Panc1 (cell line): ENCODE results near the gene DENND1B. TPM values are rescaled to one million over a fixed set of nuclear protein-coding genes. Genes with fewer than 3 reads are reported as not detected.

Experiments
- ATAC-seq: fragments of 200-7000 bp; cut with Tn5 transposase; 2 replicates; pipeline ENCODE4 v1.9.1; 2020; ENCODE audit warnings: mild to moderate bottlenecking, moderate library complexity
- BruUV-seq: library from RNA; stranded (reverse); fragments of 400-500 nt; replicated peaks from 2 replicates; lab custom pipeline; 2021; lab: Mats Ljungman, UMichigan
- CTCF ChIA-PET: fragments of 300-600 bp; sonication (Branson Sonifier 250); formaldehyde crosslinking; loops from one replicate; lab custom pipeline; 2022; ENCODE audit warnings: antibody characterized with exemption; lab: Charles Lee
- POLR2A ChIA-PET: fragments of 300-600 bp; sonication (Branson Sonifier 250); formaldehyde crosslinking; loops from one replicate; lab custom pipeline; 2022; ENCODE audit warnings: antibody characterized with exemption; lab: Charles Lee
- DNase-seq: peaks from one replicate; pipeline ENCODE4 v3.0.0-alpha.2; 2010; ENCODE audit warnings: low read depth, low spot score
- H3K27ac ChIP-seq: 2 replicates; pipeline ENCODE4 v1.5.1; 2011; ENCODE audit warnings: mild to moderate bottlenecking, low read length, inconsistent platforms
- H3K27me3 ChIP-seq: fragments of 200-500 bp; sonication (Bioruptor generic); 2 replicates; pipeline ENCODE4 v1.6.0; 2014; ENCODE audit warnings: low read length, inconsistent platforms; ENCODE audit not compliant: control insufficient read depth, insufficient read depth
- H3K36me3 ChIP-seq: fragments of 200-500 bp; sonication (Bioruptor generic); 2 replicates; pipeline ENCODE4 v1.5.1; 2014; ENCODE audit warnings: inconsistent platforms, mild to moderate bottlenecking, low read length, moderate library complexity; ENCODE audit not compliant: control insufficient read depth, insufficient read depth
- H3K4me1 ChIP-seq: 2 replicates; pipeline ENCODE4 v1.5.1; 2011; ENCODE audit warnings: inconsistent platforms, mild to moderate bottlenecking, low read length, moderate library complexity; ENCODE audit not compliant: control insufficient read depth, insufficient read depth
- H3K4me3 ChIP-seq, 2 experiments: 2 replicates each; pipeline ENCODE4 v1.5.1; 2011 to 2012; ENCODE audit warnings: low read depth in 2 of 2, low read length in 2 of 2, mild to moderate bottlenecking in 2 of 2, inconsistent platforms in 1 of 2, moderate library complexity in 1 of 2
- H3K9me3 ChIP-seq: fragments of 200-500 bp; sonication (Bioruptor generic); 2 replicates; pipeline ENCODE4 v1.5.1; 2014; ENCODE audit warnings: low read depth, mild to moderate bottlenecking, inconsistent platforms, low read length, moderate library complexity; ENCODE audit not compliant: control insufficient read depth, insufficient read depth
- CTCF ChIP-seq: fragments of 450-650 bp; IDR thresholded peaks from 2 replicates; pipeline ENCODE4 v1.5.1; 2017; ENCODE audit warnings: mild to moderate bottlenecking
- POLR2AphosphoS5 ChIP-seq: IDR thresholded peaks from 2 replicates; pipeline ENCODE4 v1.6.1; 2012; ENCODE audit warnings: mild to moderate bottlenecking, low read depth, low read length, moderate library complexity
- REST ChIP-seq, 2 experiments: IDR thresholded peaks; 2 replicates each; pipeline ENCODE4 v1.6.1; 2011 to 2012; ENCODE audit warnings: low read depth in 2 of 2, control low read depth in 1 of 2, low read length in 1 of 2, mild to moderate bottlenecking in 1 of 2, moderate library complexity in 1 of 2; ENCODE audit not compliant: insufficient read depth in 1 of 2
- SIN3A ChIP-seq: IDR thresholded peaks from 2 replicates; pipeline ENCODE4 v1.6.1; 2012; ENCODE audit warnings: low read depth, mild to moderate bottlenecking, low read length, moderate library complexity, borderline replicate concordance; ENCODE audit not compliant: insufficient read depth
- TCF7L2 ChIP-seq: IDR thresholded peaks from 2 replicates; pipeline ENCODE4 v1.6.1; 2011; ENCODE audit warnings: mild to moderate bottlenecking, low read depth, low read length, inconsistent platforms
- in situ Hi-C: cut with HindIII; loops from 2 replicates; pipeline ENCODE4 v1.10.0; 2016; ENCODE audit warnings: low sequenced_read_pairs, low pct_unique_long_range_greater_than_20kb
- intact Hi-C: fragments of 100-400 bp; cut with micrococcal nuclease; formaldehyde crosslinking; loops from one replicate; pipeline ENCODE4 v1.10.0; 2022; ENCODE audit not compliant: unreplicated experiment
- total RNA-seq: library from RNA; stranded (reverse); gene quantifications from one replicate; pipeline ENCODE4 v1.2.1, GENCODE V29; 2021; ENCODE audit not compliant: unreplicated experiment

The DENND1B gene
- total RNA-seq, 1 experiment from 2014 or later: 7.7 TPM

- CTCF ChIA-PET: interaction anchor here (0.7 kb wide), 1 partner anchor 15 kb away, joined by 5 read pairs; no protein-coding TSS in a partner anchor
- POLR2A ChIA-PET: no interaction called here
- in situ Hi-C loops (no loop called here), intact Hi-C loops (loop anchor here (10.0 kb wide), 1 partner anchor 59 kb away; no protein-coding TSS in a partner anchor)
- Histone ChIP-seq H3K9me3 (peaks cover 7% of the 10 kb centered on the region; the same call in 1 of the 2 replicates), H3K4me1 (no peaks in the 10 kb centered on the region), H3K27me3 (no peaks in the 10 kb centered on the region), H3K27ac (no peak overlapping the region), H3K4me3 (no peak overlapping the region), H3K36me3 (no peaks in the 10 kb centered on the region)
- ATAC-seq (no peak), DNase-seq (no peak)
- no TSS peak for BruUV-seq
- TF ChIP-seq POLR2AphosphoS5 (no peak), REST (IDR thresholded peaks at IDR 0.05; ENCODE audit: insufficient read depth in 1 of 2, low read depth in 2 of 2, low read length in 1 of 2) (no peak), SIN3A (no peak), TCF7L2 (no peak), CTCF (no peak)
Observed at GRCh38 chr1:197686231-197686630, 89.0 kb downstream of the DENND1B start.

GRCh38 chr1:197685785-197686184, 89.5 kb downstream of the DENND1B start:
- DNase-seq: no peak
- Histone ChIP-seq H3K9me3 (peaks cover 7% of the 10 kb centered on the region; the same call in 1 of the 2 replicates), H3K27ac (no peak overlapping the region), H3K36me3 (no peaks in the 10 kb centered on the region), H3K27me3 (no peaks in the 10 kb centered on the region), H3K4me1 (no peaks in the 10 kb centered on the region), H3K4me3 (no peak overlapping the region)
- ATAC-seq: no peak
- in situ Hi-C loops (no loop called here), intact Hi-C loops (loop anchor here (10.0 kb wide), 1 partner anchor 59 kb away; no protein-coding TSS in a partner anchor)
- CTCF ChIA-PET: interaction anchor here (0.7 kb wide), 1 partner anchor 14 kb away, joined by 5 read pairs; no protein-coding TSS in a partner anchor
- no TSS peak for BruUV-seq
- POLR2A ChIA-PET: no interaction called here
- TF ChIP-seq POLR2AphosphoS5: no peak

- intact Hi-C loops (loop anchor here (10.0 kb wide), 1 partner anchor 61 kb away; no protein-coding TSS in a partner anchor), in situ Hi-C loops (no loop called here)
- ATAC-seq (no peak), DNase-seq (no peak)
- H3K27me3 ChIP-seq: no peaks in the 10 kb centered on the region
- H3K4me1 ChIP-seq: no peaks in the 10 kb centered on the region
- H3K36me3 ChIP-seq: no peaks in the 10 kb centered on the region
- ChIA-PET CTCF (no interaction called here), POLR2A (no interaction called here)
- H3K27ac ChIP-seq: no peak overlapping the region
- H3K4me3 ChIP-seq: no peak overlapping the region
- H3K9me3 ChIP-seq: peaks cover 7% of the 10 kb centered on the region; the same call in 1 of the 2 replicates
- BruUV-seq: no TSS peak
- TF ChIP-seq REST (IDR thresholded peaks at IDR 0.05; ENCODE audit: insufficient read depth in 1 of 2, low read depth in 2 of 2, low read length in 1 of 2) (no peak), CTCF (no peak), TCF7L2 (no peak), SIN3A (no peak), POLR2AphosphoS5 (no peak)
Observed at GRCh38 chr1:197683895-197684553, 91.3 kb downstream of the DENND1B start.
